GM18861 (cell line): Measurements from ENCODE around the gene ABHD6.
"Not testable (repeated sequence)": the region's sequence is repeated elsewhere in the genome, so short reads cannot be mapped to it uniquely, and the experiment has no call there.

Experiments
- ATAC-seq: cut with Tn5 transposase; IDR thresholded peaks from one replicate; pipeline ENCODE4 v1.9.1; 2021; ENCODE audit not compliant: unreplicated experiment

Gene ABHD6

DNA sequence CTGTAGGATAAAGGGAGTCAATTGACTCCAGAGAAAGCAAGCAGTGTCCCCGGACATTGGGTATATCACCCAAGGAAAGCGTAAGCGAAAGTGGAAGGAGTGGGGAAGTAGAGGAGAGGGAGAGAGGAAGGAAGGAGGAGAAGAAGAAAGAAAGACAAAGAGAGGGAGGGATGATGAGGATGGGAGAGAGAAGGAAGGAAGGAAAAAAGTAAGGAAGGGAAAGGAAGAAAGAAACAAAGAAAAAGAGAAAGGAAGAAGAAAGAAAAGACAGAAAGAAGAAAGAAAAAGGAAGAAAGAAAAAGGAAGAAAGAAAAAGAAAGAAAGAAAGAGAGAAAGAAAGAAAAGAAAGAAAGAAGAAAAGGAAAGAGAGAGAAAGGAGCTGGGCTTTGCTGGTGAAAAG lies 27.7 kb upstream of the ABHD6 start:
- no peak for ATAC-seq

DNA sequence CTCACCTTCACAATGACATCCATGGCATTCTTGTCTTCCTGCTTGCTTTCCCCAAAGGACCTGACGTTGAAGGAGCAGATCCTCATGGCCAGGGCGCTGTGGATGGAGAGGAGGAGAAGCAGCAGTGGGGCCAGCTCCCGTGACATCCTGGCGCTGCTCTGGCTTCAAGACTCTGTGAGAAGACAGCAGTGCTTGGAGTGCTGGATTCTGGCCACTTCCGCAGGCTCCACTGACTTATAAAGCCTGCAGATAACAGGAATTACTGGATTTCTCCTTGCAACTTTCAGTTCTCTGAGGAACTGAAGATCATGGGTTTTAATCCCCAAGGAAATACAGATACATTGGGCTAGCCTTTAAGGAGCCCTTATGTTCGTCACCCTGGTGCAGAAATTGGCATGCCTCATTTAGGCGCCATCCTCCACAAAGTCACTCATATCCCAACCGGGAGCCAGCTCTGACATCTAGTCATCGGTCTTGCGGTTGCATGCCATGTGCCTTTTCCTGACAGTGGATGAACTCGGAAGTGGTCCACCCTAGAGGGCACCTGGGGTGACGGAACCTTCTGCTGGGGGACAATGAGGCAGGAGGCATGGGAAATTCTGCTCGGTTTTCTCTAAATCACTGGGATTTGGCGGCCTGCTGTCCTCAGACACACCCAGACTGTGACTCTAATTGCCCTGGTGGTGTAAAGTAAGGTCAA lies 26.7 kb upstream of the ABHD6 start, which contains the start of gene DNASE1L3:
DNASE1L3 (minus strand) TSS at position 212 of the 700 bp plus-strand sequence; CDS start at position 146, 66 bp downstream.
- ATAC-seq = no peak

GRCh38 chr3:58214484-58215316 lies 22.9 kb upstream of the ABHD6 start:
- peak; percentile 63 for ATAC-seq

- ATAC-seq = no peak
Measured at GRCh38 chr3:58215317-58216025, 22.1 kb upstream of the ABHD6 start.

DNA sequence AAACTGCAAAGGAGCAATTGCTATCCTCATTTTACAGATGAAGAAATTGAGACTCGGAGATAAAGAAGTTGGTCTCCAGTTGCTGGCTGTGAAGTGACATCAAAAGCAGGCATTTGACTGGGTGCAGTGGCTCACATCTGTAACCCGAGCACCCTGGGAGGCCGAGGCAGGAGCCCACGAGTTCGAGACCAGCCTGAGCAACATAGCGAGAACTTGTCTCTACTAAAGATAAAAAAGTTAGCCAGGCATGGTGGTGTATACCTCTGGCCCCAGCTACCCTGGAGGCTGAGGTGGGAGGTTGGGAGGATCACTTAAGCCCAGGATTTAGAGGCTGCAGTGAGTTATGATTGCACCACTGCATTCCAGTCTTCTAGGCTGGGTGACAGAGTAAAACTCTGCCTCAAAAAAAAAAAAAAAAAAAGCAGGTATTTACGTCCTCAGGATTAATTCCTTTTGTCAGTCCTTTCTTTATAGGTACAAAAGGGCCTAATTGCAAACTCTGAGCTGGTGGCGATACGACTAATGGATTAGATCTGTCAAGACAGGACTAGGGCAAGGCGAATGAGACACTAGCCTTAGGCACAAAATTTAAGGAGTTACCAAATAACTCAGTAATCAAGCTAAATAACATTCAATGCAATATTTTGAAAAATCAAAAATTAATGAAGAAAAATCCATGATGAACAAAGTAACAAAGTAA lies 20.9 kb upstream of the ABHD6 start:
- no peak for ATAC-seq

GRCh38 chr3:58217209-58217811 lies 20.3 kb upstream of the ABHD6 start:
- peak; percentile 39 for ATAC-seq

- no peak for ATAC-seq
Measured at GRCh38 chr3:58218904-58219303, 18.7 kb upstream of the ABHD6 start.

GRCh38 chr3:58222161-58222724 lies 15.3 kb upstream of the ABHD6 start:
- no peak for ATAC-seq

DNA sequence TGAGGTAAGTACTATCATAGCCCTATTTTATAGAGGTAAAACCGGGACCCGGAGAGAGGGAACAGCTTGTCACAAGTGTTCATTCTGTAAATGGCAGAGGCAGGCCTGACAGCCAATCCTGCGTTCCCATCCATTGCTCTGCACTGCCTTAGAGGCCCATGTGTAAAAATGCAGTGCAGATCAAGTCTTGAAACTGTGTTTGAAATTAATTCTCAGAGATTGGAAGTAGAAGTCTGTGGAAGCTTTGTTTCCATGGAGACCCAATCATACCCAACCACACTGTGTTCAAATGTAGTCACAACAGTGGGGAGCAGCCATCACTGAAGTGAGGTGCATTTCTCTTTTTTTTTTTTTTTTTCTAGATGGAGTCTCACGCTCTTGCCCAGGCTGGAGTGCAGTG lies 13.7 kb upstream of the ABHD6 start:
- ATAC-seq = no peak

DNA sequence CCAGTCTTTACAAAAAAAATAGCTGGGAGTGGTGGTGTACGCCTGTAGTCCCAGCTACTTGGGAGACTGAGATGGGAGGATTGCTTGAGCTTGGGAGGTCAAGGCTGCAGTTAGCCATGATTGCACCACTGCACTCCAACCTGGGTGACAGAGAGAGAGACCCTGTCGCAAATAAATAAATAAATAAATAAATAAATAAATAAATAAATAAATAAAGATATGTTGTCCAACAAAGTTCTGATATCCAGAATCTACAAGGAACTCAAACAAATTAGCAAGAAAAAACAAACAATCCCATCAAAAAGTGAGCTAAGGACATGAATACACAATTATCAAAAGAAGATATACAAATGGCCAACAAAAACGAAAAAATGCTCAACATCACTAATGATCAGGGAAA lies 9.7 kb upstream of the ABHD6 start:
- not testable (repeated sequence) for ATAC-seq

DNA sequence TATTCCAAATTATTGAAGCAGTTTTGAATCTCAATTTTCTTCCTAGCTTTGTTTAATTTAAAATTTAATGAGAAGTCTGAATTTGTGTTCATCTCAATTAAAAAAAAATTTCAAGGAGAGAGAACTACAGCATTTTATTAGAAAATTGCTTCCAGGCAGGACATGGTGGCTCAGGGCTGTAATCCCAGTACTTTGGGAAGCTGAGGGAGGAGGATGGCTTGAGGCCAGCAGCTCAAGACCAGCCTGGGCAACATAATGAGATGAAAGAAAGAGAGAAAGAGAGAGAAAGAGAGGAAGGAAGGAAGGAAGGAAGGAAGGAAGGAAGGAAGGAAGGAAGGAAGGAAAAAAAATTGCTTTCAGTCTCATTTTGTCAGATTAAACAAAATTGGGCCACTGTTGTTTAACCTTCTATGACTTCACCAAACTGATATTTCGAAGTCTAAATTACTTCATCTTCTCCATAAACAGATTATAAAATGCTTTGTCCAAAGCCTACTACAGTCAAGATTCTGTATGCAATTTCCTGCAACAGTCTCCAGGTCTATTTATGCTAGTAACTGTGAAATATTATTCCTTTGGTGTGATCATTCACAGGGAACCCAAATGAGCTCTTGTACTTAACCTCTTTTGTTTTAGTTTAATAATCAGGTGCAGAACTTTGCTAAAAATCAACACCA lies 6.6 kb upstream of the ABHD6 start:
- ATAC-seq = no peak

- ATAC-seq = no peak
Measured at GRCh38 chr3:58231666-58232065, 5.9 kb upstream of the ABHD6 start.

GRCh38 chr3:58234516-58234931 lies 3.1 kb upstream of the ABHD6 start:
- no peak for ATAC-seq

DNA sequence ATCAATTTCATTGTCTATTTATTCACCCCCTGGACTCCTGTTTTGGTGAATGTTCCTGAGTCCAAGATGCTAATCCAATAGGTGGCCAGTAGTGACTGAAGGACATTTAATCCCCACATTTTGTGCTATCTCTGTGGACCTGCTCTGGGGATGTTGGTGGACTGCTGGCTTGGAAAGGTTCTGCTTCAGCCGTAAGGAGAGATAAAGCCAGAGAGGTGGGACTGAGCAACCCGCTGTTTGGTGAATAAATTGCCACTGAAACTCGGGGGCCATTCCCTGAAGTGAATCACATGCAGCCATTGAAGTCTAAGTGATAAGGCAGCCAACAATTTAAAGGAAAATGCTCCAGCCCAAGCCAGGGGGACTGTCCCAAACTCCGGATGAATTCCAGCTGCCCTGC lies 1.6 kb upstream of the ABHD6 start:
- ATAC-seq = no peak

DNA sequence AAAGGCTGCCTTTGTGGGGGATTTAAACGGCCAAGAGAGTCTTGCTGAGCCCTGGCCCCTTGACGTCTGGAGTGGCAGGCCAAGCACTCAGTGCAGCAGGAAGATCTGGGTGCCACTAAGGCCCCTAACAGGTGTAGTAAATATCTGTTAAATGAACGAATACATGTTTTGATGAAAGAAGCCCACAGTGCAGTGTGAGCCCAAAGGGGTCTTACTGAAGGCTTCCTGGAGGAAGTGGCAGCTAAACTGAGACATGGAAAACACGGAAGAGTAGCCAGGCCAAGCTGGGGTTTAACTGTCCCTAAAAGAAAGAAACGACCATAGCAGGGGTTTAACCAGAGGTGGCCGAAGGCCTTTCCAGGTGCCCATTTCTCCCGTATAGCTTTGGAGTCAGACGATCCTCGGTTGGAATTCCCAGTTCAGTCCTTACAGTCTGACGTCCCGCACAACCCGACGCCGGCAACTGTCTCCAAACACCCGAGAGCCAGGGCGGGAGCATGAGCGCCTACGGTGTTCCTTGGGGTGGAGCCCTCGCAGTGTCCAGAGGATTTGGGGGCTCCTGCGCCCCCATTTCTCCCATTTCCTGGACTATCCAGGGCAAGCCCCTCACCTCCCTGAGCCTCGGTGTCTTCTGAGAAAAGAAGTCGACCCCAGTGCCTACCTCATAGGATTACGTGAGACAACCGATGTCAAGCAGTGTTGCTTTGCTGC lies 910 bp upstream of the ABHD6 start:
- ATAC-seq = no peak

DNA sequence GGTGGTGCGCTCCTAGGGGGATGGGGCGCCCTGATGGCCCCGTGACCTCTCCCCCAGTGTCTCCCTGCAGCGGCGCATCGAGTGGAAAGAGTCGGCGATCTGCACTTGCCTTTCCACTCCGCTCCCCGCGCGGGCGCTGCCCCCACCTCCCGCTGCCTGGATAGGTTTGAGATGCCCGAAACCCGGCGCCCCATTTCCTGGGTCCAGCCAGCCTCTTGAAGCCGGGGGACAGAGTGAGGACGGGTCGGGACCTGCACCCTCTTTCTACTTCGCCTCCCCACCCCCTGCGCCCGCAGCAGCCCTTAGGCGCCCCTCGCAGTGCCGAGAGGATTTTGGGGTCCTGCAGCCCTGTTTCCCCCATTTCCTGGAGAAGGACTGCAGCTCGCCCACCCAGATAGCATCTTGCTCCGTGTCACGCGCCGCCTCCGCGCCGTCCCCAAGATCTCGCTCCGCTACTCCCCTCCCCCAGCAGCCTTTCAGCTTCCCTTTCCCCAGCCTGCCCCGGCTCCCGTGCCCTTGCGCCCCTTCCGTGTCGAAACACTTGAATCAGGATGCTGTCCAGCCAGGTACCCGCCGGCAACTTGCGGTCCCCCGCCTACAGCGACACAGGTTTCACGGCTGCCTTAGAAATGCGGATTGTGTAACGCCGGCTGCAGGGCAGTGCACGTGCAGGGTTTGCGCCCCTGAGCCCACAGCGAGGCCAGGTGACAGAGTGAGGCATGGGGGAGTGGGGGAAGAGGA lies 519 bp downstream of the ABHD6 start:
- ATAC-seq = no peak

DNA sequence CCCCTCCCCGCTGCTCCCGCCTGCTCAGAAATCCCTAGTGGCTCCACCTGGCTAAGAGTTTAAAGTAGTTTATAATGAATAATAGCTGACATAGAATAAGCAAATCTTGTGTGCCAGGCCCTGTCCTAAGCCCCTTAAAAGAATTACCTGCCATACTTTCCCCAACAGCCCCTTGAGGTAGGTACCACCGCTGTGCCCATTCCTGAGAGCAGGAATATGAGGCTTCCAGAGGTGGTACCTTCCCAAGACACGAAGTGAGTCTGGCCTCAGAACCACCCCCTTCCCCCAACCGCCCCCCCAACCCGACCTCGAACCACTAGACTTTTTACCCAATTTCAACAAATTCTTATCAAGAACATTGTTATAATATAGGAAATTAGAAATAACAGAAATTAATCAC lies 1.2 kb downstream of the ABHD6 start:
- ATAC-seq = no peak

GRCh38 chr3:58241306-58242044 lies 3.9 kb downstream of the ABHD6 start:
- no peak for ATAC-seq
